Aorta (tissue), 5 donors: ENCODE data around the gene RHO. TPM values are rescaled to one million over a fixed set of nuclear protein-coding genes. Genes with fewer than 3 reads are reported as not detected.
"Not testable (repeated sequence)": the region's sequence is repeated elsewhere in the genome, so short reads cannot be mapped to it uniquely, and the experiment has no call there.

ENCODE experiments used
- ATAC-seq: fragments of 200-7000 bp; cut with Tn5 transposase; one replicate; pipeline ENCODE4 v1.9.1; 2022; ENCODE audit warnings: moderate library complexity; ENCODE audit not compliant: low FRiP score
- DNase-seq, 2 donors: peaks; one replicate each; pipeline ENCODE4 v3.0.0-alpha.2; 2020
- H3K27ac ChIP-seq, 2 donors: one replicate each; pipeline ENCODE4 v1.5.1; 2013; ENCODE audit warnings: low read length in 2 of 2, mild to moderate bottlenecking in 2 of 2, moderate library complexity in 2 of 2, control low read depth in 1 of 2, inconsistent platforms in 1 of 2, low read depth in 1 of 2
- H3K27me3 ChIP-seq, 2 donors: one replicate each; pipeline ENCODE4 v1.6.1; 2013; ENCODE audit warnings: control low read depth in 1 of 2, low read length in 1 of 2, mild to moderate bottlenecking in 1 of 2, moderate library complexity in 1 of 2; ENCODE audit not compliant: insufficient read depth in 2 of 2, control insufficient read depth in 1 of 2
- H3K36me3 ChIP-seq, 2 donors: one replicate each; pipeline ENCODE4 v1.6.1; 2013; ENCODE audit warnings: control low read depth in 1 of 2, low read length in 1 of 2, mild to moderate bottlenecking in 1 of 2; ENCODE audit not compliant: insufficient read depth in 2 of 2, control insufficient read depth in 1 of 2
- H3K4me1 ChIP-seq, 2 donors: one replicate each; pipeline ENCODE4 v1.6.1; 2013; ENCODE audit warnings: low read length in 2 of 2, control low read depth in 1 of 2, mild to moderate bottlenecking in 1 of 2, moderate library complexity in 1 of 2; ENCODE audit not compliant: insufficient read depth in 2 of 2, control insufficient read depth in 1 of 2
- H3K4me3 ChIP-seq, 2 donors: one replicate each; pipeline ENCODE4 v1.5.1; 2013; ENCODE audit warnings: low read length in 2 of 2, control low read depth in 1 of 2, mild to moderate bottlenecking in 1 of 2
- H3K9me3 ChIP-seq: one replicate; pipeline ENCODE4 v1.6.1; 2013; ENCODE audit warnings: mild to moderate bottlenecking, low read length; ENCODE audit not compliant: control insufficient read depth
- WGBS, 2 donors: extraction: QIAGEN DNeasy Blood & Tissue Kit; methylation state at CpG; one replicate each; pipeline ENCODE4 v1.1.7; 2013; 5-methylcytosine and 5-hydroxymethylcytosine counted together
- intact Hi-C, 2 donors: fragments of 100-400 bp; cut with DNase I; formaldehyde crosslinking; loops; one replicate each; pipeline versions ENCODE4 v1.14.2 to v1.15.0; 2022
- polyA plus RNA-seq, 2 donors: library from polyadenylated mRNA; stranded (reverse); fragments of 200-250 nt; gene quantifications; one replicate each; pipeline ENCODE4 v1.2.3, GENCODE V29; 2013
- total RNA-seq, 2 donors: library from RNA; stranded (reverse); fragmentation: NEBNext Ultra II Directional; extraction: Animal tissue kit (Norgen Biotek cat#: 25700); gene quantifications; one replicate each; pipeline ENCODE4 v1.2.1, GENCODE V29; 2021
- donor health status: healthy with polysubstance abuse.
- donor health status: Bipolar disorder and iron deficiency.
- donor health status: DM: no; HTN: no; CAD: no.
- donor health status: DM: no; HTN: no; CAD: no.
- donor health status: DM: yes; HTN: yes; CAD: no.

The RHO gene
- total and polyA plus RNA-seq, 4 donors, result 0.15 TPM; not detected in 3

DNA sequence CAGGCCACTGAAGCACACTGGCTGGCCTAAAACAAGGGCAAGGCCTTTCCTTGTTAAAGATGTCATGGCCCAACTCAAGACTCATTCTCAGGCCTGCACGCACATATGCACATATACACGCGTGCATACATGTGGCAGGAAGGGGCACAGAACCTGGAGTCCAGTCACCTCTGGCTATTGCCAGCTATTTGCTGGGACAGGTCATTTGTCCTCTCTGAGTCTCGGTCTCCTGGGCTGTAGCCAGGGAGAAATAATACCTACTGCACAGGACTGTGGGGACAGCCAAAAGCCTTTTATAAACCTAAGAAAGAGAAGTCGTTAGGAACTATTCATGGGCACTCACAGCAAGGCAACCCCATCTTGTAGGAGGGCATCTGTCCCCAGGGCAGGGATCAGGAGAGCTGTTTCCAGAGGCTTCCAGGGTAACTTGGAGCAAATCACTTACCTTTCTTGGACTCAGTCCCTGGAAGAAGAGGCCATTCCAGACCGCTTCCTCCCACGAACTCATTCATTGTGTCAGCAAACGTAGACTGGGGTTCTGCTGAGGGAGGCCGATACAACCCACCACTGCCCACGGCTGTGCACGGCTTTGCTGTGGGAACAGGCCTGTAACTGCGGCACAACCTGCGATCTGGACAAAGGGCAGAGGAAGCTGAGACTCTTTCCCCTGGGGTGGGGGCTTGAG lies 41.1 kb upstream of the RHO start:
- ATAC-seq, result no peak

DNA sequence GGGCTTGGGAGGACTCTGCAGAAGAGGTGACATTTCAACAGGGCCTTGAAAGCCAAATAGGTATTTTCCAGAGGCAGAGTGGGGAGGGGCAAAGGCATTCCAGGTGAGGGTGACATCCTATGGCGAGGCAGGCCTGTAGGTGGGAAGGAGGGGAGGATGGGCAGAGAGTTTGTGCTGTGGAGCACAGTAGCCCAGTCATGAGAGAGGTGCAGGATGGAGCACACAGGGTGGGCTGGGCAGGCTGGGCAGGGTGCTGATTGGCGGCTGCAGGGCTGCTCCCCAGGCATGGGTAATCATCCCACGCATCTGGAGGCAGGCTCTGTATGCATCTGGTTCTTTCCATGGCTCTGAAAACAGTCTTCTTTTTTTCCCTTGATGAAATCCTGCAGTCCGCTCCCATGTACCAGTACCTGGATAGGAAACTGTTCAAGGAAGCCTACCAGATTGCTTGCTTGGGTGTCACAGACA lies 40.5 kb upstream of the RHO start:
- H3K27ac ChIP-seq, H3K4me1 ChIP-seq, intact Hi-C loops, ATAC-seq, H3K4me3 ChIP-seq, DNase-seq, H3K9me3 ChIP-seq, H3K27me3 ChIP-seq, H3K36me3 ChIP-seq: not testable (repeated sequence)
- WGBS, 2 donors, result 75 to 91% methylated on average over 3 to 4 of the region's 4 CpGs

More for the DNA sequence above, 41.1 kb upstream of the RHO start:
- Histone ChIP-seq H3K27me3 (no peaks in the 10 kb centered on the region), H3K9me3 (no peaks in the 10 kb centered on the region), H3K27ac (peak overlapping the region in 1 of 2 donors; percentile 60), H3K4me3 (no peak overlapping the region), H3K4me1 (peaks cover 0 to 2% of the 10 kb centered on the region in 2 donors), H3K36me3 (peaks cover 0 to 2% of the 10 kb centered on the region in 2 donors)
- 69 to 71% methylated on average over 13 of the region's 13 CpGs for WGBS, 2 donors
- DNase-seq, result no peak
- intact Hi-C loops, result no loop called here

DNA sequence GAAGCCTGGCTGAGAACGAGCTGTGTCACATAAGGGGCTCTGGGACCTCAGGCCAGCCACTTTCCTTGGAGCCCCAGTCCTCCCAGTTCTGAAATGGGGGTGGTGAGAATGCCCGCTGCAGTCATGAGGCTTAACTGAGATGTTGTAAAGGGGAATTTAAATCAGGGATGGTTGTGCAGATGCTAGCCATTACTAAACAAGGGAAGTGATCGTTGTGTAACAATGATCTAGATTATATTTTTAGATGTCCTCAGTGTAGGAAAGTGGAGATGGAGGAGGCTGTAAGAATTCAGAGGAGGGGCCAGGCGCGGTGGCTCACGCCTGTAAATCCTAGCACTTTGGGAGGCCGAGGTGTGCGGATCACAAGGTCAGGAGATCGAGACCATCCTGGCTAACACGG lies 39.2 kb upstream of the RHO start:
- H3K27ac ChIP-seq, ATAC-seq, H3K9me3 ChIP-seq, H3K4me1 ChIP-seq, H3K27me3 ChIP-seq, H3K36me3 ChIP-seq, intact Hi-C loops, H3K4me3 ChIP-seq: not testable (repeated sequence)
- DNase-seq, result peak in 1 of 2 donors; percentile 62
- 88% methylated on average over 10 of the region's 10 CpGs for WGBS, 2 donors

DNA sequence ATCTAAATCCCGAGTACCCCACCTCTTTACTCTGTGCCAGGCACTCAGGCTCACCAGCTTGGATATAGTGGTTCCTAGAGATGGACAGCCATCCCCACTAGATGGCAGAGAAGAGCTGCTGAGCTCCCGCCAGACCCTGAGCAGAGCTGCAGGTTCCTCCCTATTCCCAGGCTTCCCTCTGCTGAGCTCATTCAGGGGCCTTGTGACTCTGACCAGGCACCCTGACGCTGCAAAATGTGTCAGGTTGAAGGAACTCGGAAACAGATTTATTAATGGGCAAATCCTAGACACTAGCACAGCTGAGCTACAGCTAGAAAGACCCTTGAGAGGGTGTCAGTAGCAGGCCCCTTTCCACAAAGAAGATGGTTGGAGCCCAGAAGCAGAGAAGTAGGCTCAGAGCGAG lies 38.2 kb upstream of the RHO start:
- peak; percentile 92 to 95 for DNase-seq
- peak; percentile 92 for ATAC-seq
- Histone ChIP-seq H3K4me3 (no peak overlapping the region), H3K9me3 (no peaks in the 10 kb centered on the region), H3K4me1 (peaks cover 0 to 2% of the 10 kb centered on the region in 2 donors), H3K27me3 (no peaks in the 10 kb centered on the region), H3K36me3 (peaks cover 0 to 4% of the 10 kb centered on the region in 2 donors), H3K27ac (peak overlapping the region; percentile 62 to 86)
- WGBS, 2 donors, result 6 to 9% methylated on average over 5 of the region's 5 CpGs
- intact Hi-C loops, result loop anchor here (2.0 to 10.0 kb wide), 7 partner anchors 72 to 445 kb away; partner anchors contain the start of gene PLXND1 (in 1 of the 2)

DNA sequence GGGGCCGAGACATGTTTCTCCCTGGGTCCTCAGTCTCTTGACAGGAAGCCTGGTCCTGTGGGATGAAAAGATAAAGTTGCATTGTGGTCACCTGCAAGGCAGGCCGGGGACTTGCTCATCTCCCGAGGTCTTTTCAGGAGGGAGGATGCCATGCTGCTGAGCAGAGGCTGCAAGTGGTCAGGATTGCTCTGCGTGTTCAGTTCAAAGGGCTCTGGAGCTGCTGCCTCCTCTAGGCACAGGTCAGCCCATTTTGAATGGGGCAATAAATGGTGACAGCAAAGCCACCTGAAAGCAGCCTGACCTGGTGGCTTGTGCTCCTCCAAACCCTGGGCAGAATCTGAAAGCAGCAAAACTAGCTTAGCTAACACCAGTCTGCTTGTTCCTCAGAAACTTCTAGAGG lies 37.4 kb upstream of the RHO start:
- not testable (repeated sequence) for H3K36me3 ChIP-seq, ATAC-seq
- WGBS, 2 donors, result 89 to 92% methylated on average over 4 of the region's 4 CpGs

DNA sequence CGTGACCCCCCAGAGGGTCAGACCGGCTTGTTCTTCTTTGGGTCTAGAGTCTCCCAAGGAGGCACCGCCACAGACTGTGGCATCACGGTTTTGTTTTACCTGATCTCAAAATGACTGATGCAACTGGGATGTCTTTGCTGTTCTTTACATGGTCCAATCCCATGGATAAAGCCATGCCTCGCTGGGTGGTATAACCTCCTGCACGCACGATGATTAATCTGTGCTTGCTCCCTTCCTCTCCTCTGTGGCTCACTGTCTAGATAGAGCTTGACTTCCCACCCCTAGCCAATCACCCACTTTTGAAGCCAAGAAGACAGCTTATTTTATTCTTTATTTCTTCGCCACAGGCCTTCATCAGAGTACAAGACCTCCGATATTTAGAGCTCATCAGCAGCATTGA lies 36.6 kb upstream of the RHO start:
- DNase-seq, result no peak
- H3K27ac ChIP-seq, result no peak overlapping the region
- WGBS, 2 donors, result 96 to 97% methylated on average over 9 of the region's 9 CpGs
- peaks cover 0 to 6% of the 10 kb centered on the region in 2 donors for H3K36me3 ChIP-seq
- H3K4me1 ChIP-seq, result no peaks in the 10 kb centered on the region
- no peaks in the 10 kb centered on the region for H3K9me3 ChIP-seq
- H3K27me3 ChIP-seq, result no peaks in the 10 kb centered on the region
- no peak for ATAC-seq
- H3K4me3 ChIP-seq, result no peak overlapping the region
- intact Hi-C loops, result loop anchor here (2.0 to 10.0 kb wide), 7 partner anchors 71 to 443 kb away; partner anchors contain the start of gene PLXND1 (in 1 of the 2)

More for the DNA sequence above, 37.4 kb upstream of the RHO start:
- peak overlapping the region; percentile 62 to 86 for H3K27ac ChIP-seq
- not testable (repeated sequence) for DNase-seq, H3K9me3 ChIP-seq, H3K4me3 ChIP-seq, H3K4me1 ChIP-seq, H3K27me3 ChIP-seq
- intact Hi-C loops, result loop anchor here (2.0 to 10.0 kb wide), 7 partner anchors 71 to 444 kb away; partner anchors contain the start of gene PLXND1 (in 1 of the 2)

DNA sequence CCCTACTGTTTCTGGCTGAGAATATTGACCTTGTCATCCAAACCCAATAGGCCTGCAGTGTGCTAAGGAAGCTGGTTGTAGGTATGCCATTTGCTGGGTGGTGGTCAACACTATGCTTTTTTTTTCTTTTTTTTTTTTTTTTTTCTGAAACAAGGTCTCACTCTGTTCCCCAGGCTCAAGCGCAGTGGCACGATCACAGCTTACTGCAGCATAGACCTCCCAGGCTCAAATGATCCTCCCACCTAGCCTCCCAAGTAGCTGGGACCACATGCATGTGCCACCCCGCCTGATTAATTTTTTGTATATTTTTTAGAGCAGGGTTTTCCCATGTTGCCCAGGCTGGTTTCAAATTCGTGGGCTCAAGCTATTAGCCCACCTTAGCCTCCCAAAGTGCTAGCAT lies 35.7 kb upstream of the RHO start:
- WGBS, 2 donors, result 92 to 93% methylated on average over 4 of the region's 4 CpGs
- H3K27ac ChIP-seq, result no peak overlapping the region

DNA sequence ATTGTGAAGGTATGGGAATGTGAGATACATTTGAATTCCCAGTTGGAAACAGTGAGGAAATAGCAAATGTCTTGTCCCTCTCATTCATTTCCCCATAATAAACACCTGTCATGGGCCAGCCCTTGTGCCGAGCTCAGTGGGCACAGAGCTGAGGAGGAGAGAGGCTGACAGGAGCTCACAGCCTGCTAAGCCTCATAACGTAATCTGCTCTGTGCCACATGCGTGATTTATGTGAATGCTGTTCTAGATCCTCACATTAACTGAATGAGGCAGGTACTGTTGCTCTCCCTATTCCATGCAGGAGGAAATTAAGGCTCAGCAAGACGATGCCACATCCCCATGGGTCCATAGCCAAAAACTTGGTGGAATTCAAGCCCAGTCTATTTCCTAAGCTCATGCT lies 35.2 kb upstream of the RHO start:
- no peak for ATAC-seq
- no peak overlapping the region for H3K27ac ChIP-seq
- DNase-seq, result no peak
- H3K27me3 ChIP-seq, result no peaks in the 10 kb centered on the region
- intact Hi-C loops, result loop anchor here (5.0 to 10.0 kb wide), 6 partner anchors 69 to 442 kb away; partner anchors contain the start of gene PLXND1 (in 1 of the 2)
- no peaks in the 10 kb centered on the region for H3K9me3 ChIP-seq
- no peaks in the 10 kb centered on the region for H3K4me1 ChIP-seq
- WGBS, 2 donors, result 93% methylated on average over 4 of the region's 4 CpGs
- H3K36me3 ChIP-seq, result peaks cover 0 to 6% of the 10 kb centered on the region in 2 donors
- H3K4me3 ChIP-seq, result no peak overlapping the region

More for the DNA sequence above, 35.7 kb upstream of the RHO start:
- no peaks in the 10 kb centered on the region for H3K9me3 ChIP-seq
- no peak overlapping the region for H3K4me3 ChIP-seq
- no peak for ATAC-seq
- intact Hi-C loops, result loop anchor here (5.0 to 10.0 kb wide), 6 partner anchors 70 to 442 kb away; partner anchors contain the start of gene PLXND1 (in 1 of the 2)
- H3K27me3 ChIP-seq, result no peaks in the 10 kb centered on the region
- H3K36me3 ChIP-seq, result peaks cover 0 to 6% of the 10 kb centered on the region in 2 donors
- no peaks in the 10 kb centered on the region for H3K4me1 ChIP-seq
- no peak for DNase-seq
